GM21737 (cell line): ENCODE measurements around the gene CACNA1H.

ENCODE experiments used
- ATAC-seq: cut with Tn5 transposase; IDR thresholded peaks from one replicate; pipeline ENCODE4 v1.9.1; 2021; ENCODE audit warnings: mild to moderate bottlenecking, moderate library complexity; ENCODE audit not compliant: unreplicated experiment

The CACNA1H gene

GRCh38 chr16:1152651-1153259 lies at the start of gene CACNA1H:
TSS of gene CACNA1H (plus strand) at chr16:1153106. CDS start at chr16:1153738, 632 bp downstream.
- ATAC-seq = no peak

- no peak for ATAC-seq
Observed at GRCh38 chr16:1103636-1103980, 49.3 kb upstream of the CACNA1H start.

- ATAC-seq = no peak
Observed at GRCh38 chr16:1105888-1106620, 46.9 kb upstream of the CACNA1H start.

- no peak for ATAC-seq
Observed at GRCh38 chr16:1106659-1107058, 46.2 kb upstream of the CACNA1H start.

- no peak for ATAC-seq
Observed at GRCh38 chr16:1107141-1107540, 45.8 kb upstream of the CACNA1H start.

GRCh38 chr16:1107731-1108130 lies 45.2 kb upstream of the CACNA1H start:
- no peak for ATAC-seq

- ATAC-seq = no peak
Observed at GRCh38 chr16:1108299-1109252, 44.3 kb upstream of the CACNA1H start.

- no peak for ATAC-seq
Observed at GRCh38 chr16:1109648-1110047, 43.3 kb upstream of the CACNA1H start.

GRCh38 chr16:1112506-1113184 lies 40.3 kb upstream of the CACNA1H start:
- no peak for ATAC-seq

GRCh38 chr16:1113489-1113888 lies 39.4 kb upstream of the CACNA1H start:
- no peak for ATAC-seq

- no peak for ATAC-seq
Observed at GRCh38 chr16:1113889-1114526, 38.9 kb upstream of the CACNA1H start.

- no peak for ATAC-seq
Observed at GRCh38 chr16:1116693-1117077, 36.2 kb upstream of the CACNA1H start.

- ATAC-seq = no peak
Observed at GRCh38 chr16:1117176-1117900, 35.6 kb upstream of the CACNA1H start.

GRCh38 chr16:1117926-1118325 lies 35.0 kb upstream of the CACNA1H start:
- no peak for ATAC-seq

GRCh38 chr16:1119129-1119528 lies 33.8 kb upstream of the CACNA1H start:
- no peak for ATAC-seq

- ATAC-seq = no peak
Observed at GRCh38 chr16:1119766-1120576, 32.9 kb upstream of the CACNA1H start.

GRCh38 chr16:1120577-1120941 lies 32.3 kb upstream of the CACNA1H start:
- no peak for ATAC-seq

GRCh38 chr16:1121009-1121408 lies 31.9 kb upstream of the CACNA1H start:
- ATAC-seq = no peak
